HG02970 (cell line): ENCODE results near the gene PLA2G4F.

Source experiments
- ATAC-seq: cut with Tn5 transposase; IDR thresholded peaks from one replicate; pipeline ENCODE4 v1.9.1; 2021; ENCODE audit warnings: mild to moderate bottlenecking, moderate library complexity, moderate number of reproducible peaks; ENCODE audit not compliant: unreplicated experiment, low FRiP score

Gene PLA2G4F

GRCh38 chr15:42149493-42150218 is 6.8 kb downstream of the PLA2G4F start:
- no peak for ATAC-seq

- no peak for ATAC-seq
These were observed 7.5 kb downstream of the PLA2G4F start for GRCh38 chr15:42148808-42149492.

GRCh38 chr15:42147431-42147735 is 9.1 kb downstream of the PLA2G4F start:
- ATAC-seq, result no peak

GRCh38 chr15:42146551-42147430 is 9.6 kb downstream of the PLA2G4F start:
- no peak for ATAC-seq

GRCh38 chr15:42145546-42146455 is 10.6 kb downstream of the PLA2G4F start:
- ATAC-seq, result no peak

GRCh38 chr15:42144841-42145375 is 11.5 kb downstream of the PLA2G4F start:
- ATAC-seq, result no peak

- ATAC-seq, result no peak
These were observed 12.4 kb downstream of the PLA2G4F start for GRCh38 chr15:42143866-42144625.

- no peak for ATAC-seq
These were observed 13.1 kb downstream of the PLA2G4F start for GRCh38 chr15:42143356-42143755.

GRCh38 chr15:42141795-42142667 is 14.4 kb downstream of the PLA2G4F start:
- ATAC-seq, result no peak

- no peak for ATAC-seq
These were observed 15.2 kb downstream of the PLA2G4F start for GRCh38 chr15:42141246-42141645.

GRCh38 chr15:42140383-42141070 is 15.9 kb downstream of the PLA2G4F start:
- ATAC-seq, result no peak

- no peak for ATAC-seq
These were observed 16.8 kb downstream of the PLA2G4F start for GRCh38 chr15:42139596-42139995.

- no peak for ATAC-seq
These were observed 17.5 kb downstream of the PLA2G4F start for GRCh38 chr15:42138968-42139386.

- ATAC-seq, result no peak
These were observed 18.0 kb downstream of the PLA2G4F start for GRCh38 chr15:42138411-42138810.

GRCh38 chr15:42137461-42138261 is 18.8 kb downstream of the PLA2G4F start:
- no peak for ATAC-seq

GRCh38 chr15:42136513-42136912 is 19.9 kb downstream of the PLA2G4F start:
- ATAC-seq, result no peak

- ATAC-seq, result no peak
These were observed 21.1 kb downstream of the PLA2G4F start for GRCh38 chr15:42135351-42135750.
